ENCODE measurements around the gene E4F1.

- TF ChIP-seq CTCF (conservative IDR thresholded peaks at IDR 0.05; ENCODE audit: low read depth, low read length) (no peak), EZH2phosphoT487 (IDR thresholded peaks at IDR 0.05; ENCODE audit: borderline replicate concordance, low read length) (no peak), EZH2 (IDR thresholded peaks at IDR 0.05; ENCODE audit: low read length, unreplicated experiment) (no peak)
Measured at GRCh38 chr16:2252806-2253148, 29.4 kb downstream of the E4F1 start.
